Activated CD8-positive, alpha-beta memory T cell treated with anti-CD3 and anti-CD28 coated beads for 48 hours (primary cell): ENCODE data around the gene HOXA13.

Experiments
- DNase-seq, 3 experiments: peaks; one replicate each; pipeline ENCODE4 v3.0.0-alpha.2; 2020; ENCODE audit warnings: low read depth in 2 of 3, low spot score in 2 of 3

HOXA13 gene

DNA sequence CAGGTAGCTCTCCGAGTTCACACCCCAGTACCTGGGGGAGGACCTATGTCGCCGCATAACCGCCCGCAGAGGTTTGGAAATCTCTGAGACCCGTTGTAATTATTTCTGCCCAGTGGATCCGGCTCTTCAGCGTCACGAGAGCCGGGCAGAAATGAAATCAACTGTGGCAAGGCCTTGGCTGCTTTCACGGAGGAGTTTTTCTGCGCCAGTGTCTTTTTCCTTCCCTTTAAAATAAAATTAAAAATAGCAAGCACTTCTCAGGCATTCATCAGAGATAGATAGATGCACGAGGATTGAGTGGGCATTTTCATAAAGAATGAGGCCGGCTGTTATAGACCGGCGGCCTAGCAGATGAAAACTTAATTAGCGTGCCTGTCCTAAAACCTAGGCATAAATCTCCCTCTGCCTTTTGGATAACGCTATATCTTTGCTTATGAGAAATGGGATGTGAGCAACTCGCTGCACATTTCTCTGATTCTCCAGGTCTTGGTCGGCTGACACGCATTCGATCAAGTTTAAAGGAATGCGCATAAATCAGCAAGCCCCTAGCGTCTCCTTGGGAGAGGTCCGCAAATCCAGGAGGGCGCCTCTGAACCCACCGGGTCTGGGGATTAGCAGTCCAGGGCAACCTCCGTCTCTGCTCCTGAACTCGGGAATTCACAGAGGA, 6.4 kb downstream of the HOXA13 start:
- no peak for DNase-seq

DNA sequence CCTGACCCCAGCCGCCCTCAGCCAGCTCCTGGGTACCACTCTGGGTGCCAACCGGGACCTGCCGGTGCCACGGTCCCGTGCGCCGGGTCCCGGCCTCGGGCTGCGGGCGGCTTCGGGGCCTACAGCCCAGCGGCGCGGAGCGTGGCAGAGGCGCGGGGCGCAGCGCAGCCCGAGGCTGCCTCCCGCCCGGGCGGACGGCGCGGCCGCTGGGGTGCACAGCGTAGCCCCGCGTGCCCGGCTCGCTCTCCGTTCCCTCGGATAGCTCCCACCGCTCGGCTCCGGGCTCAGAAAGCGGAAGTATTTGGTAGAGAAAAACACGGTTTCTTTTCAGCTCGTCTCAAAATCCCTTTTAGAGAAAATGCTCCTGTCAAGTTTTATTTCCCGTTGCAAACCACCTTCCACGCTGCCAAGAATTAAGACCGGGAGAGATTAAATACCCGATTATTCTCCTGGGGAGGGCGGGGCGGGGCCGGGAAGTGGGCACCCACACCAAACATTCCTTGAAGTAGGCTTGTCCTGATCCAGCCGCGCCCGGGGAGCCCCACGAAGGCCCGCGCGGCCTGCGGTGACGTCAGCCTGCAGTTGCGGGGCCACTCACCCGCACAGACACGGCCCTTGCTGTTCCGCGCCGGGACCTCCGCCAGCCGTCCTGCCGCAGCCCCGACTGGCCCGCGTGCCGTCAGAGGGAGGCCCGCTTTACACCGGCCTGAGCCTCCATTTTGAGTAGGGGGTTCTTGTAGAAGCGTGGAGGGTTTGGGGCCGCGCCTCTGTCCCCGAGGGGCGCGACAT, 7.2 kb downstream of the HOXA13 start:
- no peak for DNase-seq

DNA sequence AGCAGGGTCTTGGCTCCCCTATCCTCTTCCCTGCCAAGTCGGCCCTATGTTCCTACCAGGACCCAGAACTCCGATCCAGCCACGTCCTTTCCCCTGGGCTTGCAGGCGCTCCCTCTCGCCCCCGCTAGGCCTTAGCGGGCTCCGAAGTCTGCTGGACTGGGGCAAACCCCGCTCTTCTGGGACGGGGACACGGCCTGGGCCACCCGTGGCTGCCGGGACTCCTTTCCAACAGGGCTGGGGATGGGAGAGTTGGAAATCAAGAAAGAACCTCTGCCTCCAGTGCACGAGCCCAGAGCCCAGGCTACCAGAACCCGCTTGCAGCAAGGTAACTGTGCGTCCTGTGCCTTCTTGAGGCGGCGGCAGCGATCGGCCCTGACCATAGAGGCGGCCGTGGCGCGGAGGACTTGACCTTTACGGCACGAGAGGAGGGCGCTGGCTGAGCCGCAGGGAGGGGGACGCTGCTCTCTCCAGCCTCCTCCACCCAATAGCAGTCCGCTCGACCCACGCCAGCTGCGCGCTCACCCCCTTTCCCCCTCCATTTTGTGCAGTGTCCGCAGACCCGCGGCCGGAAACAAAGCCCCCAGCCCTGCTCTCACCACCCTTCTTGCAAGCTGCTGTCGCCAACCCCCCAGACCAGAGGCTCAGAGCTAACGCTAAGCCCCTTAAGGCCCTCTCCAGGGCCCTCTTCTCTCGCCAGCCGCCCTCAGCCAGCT, 7.9 kb downstream of the HOXA13 start:
- DNase-seq, result no peak

DNA sequence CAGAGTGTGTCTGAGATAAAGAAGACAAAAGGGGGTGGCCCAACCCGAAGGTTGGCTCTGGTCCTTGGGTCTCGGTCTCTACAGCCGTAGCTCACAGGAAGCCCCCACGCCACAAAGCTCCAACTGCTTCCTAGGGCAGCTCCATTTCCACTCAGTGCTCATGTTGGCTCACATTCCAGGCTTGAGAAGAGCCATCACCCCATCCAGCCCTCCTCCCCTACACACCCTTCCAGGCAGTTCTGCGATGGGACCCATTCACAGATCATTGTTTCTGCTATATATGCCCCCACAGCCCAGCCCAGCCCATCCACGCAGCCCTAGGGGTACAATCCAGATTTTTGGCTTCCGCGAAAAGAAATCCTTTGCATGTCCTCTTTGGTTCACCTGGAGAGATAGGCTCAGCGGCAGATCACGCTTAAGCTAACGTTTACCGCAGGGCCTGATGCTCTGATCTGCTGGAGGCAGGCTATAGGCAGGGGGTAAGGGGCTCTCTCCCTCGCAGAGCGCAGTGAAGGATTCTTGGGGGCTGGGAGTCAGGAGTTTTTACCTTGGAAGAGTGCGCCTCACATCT, 8.6 kb downstream of the HOXA13 start:
- DNase-seq, result no peak

GRCh38 chr7:27189997-27190748, 9.7 kb downstream of the HOXA13 start:
- no peak for DNase-seq

DNA sequence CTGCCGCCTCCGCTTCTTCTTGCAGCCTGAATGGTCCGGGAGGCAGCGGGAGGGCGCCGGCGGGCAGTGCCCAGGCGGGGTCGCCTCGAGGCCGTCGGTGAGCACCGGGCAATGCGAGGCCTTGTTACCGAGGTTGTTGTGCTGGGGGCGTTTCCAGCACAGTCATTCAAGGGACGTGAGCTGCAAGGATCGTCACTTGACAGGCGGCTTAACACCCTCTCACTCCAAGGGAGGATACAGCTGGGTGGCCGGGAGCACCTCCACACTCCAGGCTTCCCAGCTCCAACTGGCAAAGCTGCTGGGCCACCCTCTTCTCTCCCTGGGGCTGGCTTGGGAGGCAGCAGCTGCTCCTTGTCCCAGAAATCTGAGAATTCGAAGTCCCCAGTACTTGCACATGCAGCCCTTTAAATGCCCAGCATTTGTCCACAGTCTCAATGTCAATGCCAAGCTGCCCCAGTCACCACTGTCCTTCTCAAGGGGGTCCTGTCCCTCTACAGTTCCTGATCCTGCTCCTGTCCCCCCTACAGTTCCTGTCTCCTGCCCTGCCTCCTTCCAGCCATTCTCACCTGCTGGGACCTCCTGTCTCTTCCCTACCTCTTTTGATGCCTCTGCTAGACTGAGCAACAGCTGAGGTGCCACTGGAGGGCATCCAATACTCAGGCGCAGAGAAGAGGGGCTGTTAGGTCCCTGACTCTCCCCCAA, 10.4 kb downstream of the HOXA13 start:
- no peak for DNase-seq

GRCh38 chr7:27188386-27189294, 11.3 kb downstream of the HOXA13 start:
- DNase-seq, result no peak

DNA sequence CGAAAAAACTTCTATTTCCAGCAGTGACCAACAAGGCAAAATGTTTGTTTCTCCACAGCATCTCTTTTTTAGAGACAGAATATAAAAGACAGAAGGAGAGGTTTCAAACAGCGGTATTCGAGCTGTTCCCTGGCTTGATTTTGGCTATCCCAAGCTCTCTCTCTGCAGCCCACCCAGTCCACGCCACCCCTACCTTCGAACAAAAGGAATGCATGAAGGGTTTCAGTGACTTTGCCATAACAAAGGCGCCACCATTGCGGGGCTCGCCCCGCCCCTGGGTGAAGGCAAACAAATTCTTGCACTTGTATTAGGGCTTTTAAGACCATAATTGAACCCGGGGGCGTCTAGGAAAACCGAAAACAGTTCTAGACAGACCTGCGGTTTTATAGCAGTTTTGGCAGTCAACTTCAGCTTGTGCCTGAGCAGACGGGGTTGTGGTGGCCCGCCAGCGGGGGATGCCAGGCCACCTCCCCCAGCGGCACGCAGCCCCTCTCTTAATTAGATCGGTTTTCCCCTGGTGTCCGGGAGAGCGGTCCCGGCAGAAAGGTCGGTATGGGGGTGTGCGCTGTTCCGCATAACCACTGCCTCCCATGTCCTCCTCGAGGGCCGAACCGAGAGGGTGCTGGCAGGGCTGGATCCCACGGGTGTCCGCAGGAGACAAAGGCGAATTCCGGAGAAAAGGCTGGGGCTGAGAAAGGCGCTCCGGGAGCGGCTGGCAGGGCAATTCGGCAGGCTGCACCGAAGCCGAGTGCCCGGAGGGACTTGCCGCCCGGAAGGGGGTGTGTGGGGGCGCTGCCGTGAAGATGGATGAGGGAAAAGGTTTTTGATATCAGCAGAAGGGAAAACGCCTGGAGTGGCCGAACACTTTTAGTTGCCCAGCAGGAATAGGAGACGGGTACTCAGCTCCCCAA, 12.2 kb downstream of the HOXA13 start:
- no peak for DNase-seq

GRCh38 chr7:27186668-27187474, 13.0 kb downstream of the HOXA13 start:
- no peak for DNase-seq

- DNase-seq, result peak in 1 of 3 experiments; percentile 7
Measured at GRCh38 chr7:27185854-27186667, 13.8 kb downstream of the HOXA13 start.

DNA sequence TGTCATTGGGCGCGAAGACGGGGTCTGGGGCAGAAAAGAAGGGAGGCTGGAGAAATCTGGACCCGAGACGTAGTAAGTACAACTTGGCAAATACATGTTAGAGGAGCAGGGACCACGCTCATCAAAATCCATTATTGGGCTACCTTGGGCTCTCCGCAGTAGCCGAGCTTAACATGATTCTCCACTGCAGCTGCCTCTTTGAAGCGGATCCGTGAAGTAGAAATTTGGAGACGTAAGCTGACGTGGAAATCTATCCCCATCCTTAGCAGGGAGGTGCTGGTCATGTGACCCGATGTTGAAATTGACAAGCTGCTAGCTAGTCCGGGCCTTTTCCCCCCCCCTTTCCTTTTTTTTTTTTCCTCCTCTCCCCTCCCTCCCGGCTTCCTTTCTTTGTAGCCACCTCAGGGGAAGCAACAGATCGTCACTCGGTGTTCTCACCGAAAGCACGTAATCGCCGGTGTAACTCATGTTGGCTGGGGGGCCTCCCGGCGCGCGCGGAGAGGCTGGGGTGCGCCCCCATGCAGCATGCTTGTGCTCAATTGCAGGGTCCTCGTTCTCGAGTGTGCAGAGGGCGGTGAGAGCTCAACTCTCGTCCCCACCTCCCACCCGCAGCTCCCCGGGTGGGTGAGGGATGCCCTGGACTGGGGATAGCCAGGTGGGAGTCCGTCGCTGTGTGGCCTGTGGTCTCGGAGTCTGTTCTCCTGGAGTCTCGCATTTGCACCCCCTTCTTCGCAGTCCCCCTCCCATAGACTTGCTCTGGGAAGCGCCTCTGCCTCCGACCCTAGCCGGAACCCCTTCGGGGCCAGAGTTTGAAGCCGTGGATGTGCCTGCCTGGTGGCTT, 14.7 kb downstream of the HOXA13 start, which contains the start of gene HOXA11:
Gene HOXA11 (minus strand): TSS at position 220 of the 841 bp plus-strand sequence. CDS start 88 bp downstream, at position 132.
- peak in 1 of 3 experiments; percentile 0 for DNase-seq

DNA sequence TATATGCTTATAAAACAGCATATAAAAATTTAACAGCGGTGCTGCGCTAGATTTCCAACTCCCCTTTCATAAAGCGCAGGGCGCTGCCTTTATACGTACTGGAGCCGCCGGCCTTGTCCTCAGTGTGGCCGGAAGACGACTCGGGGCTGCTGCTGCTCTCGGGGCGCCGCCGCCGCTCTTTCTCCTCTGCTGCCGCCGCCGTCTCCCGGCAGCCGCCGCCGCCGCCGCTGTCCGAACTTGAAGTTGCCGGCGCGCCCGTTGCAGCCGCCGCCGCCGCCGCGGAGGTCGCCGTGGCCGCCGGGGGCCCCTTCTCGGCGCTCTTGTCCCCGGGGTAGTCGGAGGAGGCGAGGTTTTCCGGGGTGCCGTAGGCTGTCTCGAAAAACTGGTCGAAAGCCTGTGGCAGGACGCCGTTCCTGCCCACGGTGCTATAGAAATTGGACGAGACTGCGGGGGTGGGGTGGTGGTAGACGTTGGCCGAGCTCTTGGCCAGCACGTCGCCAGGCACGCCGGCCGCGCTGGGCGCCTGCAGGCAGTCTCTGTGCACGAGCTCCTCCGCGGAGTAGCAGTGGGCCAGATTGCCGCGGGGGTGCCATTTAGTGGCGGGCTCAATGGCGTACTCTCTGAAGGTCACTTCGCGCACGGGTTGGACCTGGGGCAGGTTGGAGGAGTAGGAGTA, 15.4 kb downstream of the HOXA13 start:
- DNase-seq, result peak in 1 of 3 experiments; percentile 2

GRCh38 chr7:27183682-27184336, 16.1 kb downstream of the HOXA13 start:
- DNase-seq, result peak in 1 of 3 experiments; percentile 2
